HL-60 (cell line): ENCODE results near the gene CCDC181.

ENCODE experiments used
- CTCF ChIP-seq: IDR thresholded peaks from one replicate; pipeline ENCODE4 v1.5.1; 2011; ENCODE audit warnings: low read length, control low read depth, inconsistent platforms; ENCODE audit not compliant: insufficient read depth
- GABPA ChIP-seq: IDR thresholded peaks from 2 replicates; pipeline ENCODE4 v1.6.1; 2012; ENCODE audit warnings: low read depth
- POLR2AphosphoS5 ChIP-seq: IDR thresholded peaks from 2 replicates; pipeline ENCODE4 v1.6.1; 2012; ENCODE audit warnings: low read depth
- REST ChIP-seq: IDR thresholded peaks from 2 replicates; pipeline ENCODE4 v1.6.1; 2012; ENCODE audit warnings: low read depth; ENCODE audit not compliant: insufficient replicate concordance
- SPI1 ChIP-seq: IDR thresholded peaks from 2 replicates; pipeline ENCODE4 v1.6.1; 2012; ENCODE audit warnings: low read depth, mild to moderate bottlenecking, borderline replicate concordance

- TF ChIP-seq CTCF = no peak
- no peak for TF ChIP-seq POLR2AphosphoS5
- no peak for TF ChIP-seq GABPA
- TF ChIP-seq REST = no peak
- TF ChIP-seq SPI1 = no peak
Measured at GRCh38 chr1:169465281-169465680, 38.0 kb upstream of the CCDC181 start.
